Hypothalamus (tissue), 51 donors: ENCODE results near the gene HLA-B.
"Not testable (repeated sequence)": the region's sequence is repeated elsewhere in the genome, so short reads cannot be mapped to it uniquely, and the experiment has no call there.

Experiments used
- DNase-seq, 51 donors: peaks; one replicate each; lab custom pipeline; 2025; lab: John Stamatoyannopoulos, UW

The HLA-B gene

GRCh38 chr6:31356946-31357466 is at the start of gene HLA-B:
Gene HLA-B (minus strand): TSS chr6:31357179. CDS start chr6:31357158, 21 bp downstream.
- peak in 44 of 51 donors; percentile 7 to 82 (median 50) for DNase-seq

DNA sequence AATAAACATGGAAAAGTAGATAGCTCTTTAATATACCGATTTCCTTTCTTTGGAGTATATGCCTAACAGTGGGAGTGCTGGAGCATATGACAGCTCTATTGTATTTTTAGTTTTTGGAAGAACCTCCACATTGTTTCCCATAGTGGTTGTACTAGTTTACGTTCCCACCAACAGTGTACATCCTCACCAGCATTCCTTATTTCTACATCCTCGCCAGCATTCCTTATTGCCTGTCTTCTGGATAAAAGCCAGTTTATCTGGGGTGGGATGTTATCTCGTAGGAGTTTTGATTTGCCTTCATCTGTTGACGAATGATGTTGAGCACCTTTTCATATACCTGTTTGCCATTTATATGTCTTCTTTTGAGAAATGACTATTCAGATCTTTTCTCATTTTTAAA is 49.0 kb upstream of the HLA-B start:
- DNase-seq = no peak

DNA sequence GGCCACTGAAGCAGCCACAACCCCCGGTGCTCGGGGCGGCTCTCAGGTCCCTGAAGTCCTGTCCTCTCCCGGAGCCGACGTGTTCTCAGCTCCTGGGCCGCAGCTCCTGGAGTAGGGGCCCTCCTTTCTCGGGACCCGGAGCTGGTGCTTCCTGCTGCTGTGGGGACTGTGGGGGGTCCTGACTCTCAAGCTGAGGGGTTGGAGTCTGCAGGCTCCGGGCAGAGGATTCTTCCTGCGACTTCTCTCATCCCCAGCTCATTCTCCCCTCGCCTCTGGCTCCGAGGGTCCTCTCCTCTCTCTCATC is 47.0 kb upstream of the HLA-B start:
- peak in 1 of 51 donors; percentile 1 for DNase-seq

DNA sequence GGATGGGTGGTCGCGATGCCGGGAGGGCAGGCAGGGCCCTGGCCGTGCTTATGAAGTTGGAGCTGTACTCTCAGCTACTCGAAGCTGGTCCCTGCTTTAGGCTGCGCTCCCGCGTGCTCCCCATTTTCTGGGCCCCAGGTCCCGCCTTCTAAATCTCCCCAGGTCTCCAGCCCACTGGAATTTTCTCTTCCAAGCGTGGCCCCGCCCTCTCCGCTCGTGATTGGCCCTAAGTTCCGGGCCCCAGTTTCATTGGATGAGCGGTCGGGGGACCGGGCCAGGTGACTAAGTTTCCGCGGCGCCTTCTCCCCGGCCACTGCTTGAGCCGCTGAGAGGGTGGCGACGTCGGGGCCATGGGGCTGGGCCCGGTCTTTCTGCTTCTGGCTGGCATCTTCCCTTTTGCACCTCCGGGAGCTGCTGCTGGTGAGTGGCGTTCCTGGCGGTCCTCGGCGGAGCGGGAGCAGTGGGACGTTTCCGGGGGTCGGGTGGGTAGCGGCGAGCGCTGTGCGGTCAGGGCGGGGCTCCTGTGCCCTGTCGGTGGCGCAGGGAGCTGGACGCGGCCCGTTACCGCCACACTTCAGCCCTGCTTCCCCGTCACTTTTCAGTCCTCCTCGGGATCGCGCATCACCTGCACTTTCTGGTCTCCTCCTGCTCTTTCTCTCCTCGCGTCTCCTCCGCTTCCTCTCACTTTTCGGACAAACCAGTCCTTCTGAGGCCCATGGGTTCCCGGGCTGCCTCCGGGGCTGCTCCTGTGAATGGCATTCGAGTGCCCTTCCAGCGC is 46.5 kb upstream of the HLA-B start, which contains the start of gene MICA:
TSS of gene MICA (plus strand) at position 313 of the 778 bp plus-strand sequence. CDS start at position 351, 38 bp downstream.
- DNase-seq = peak in 48 of 51 donors; percentile 11 to 90 (median 63)

- peak in 3 of 51 donors; percentile 10 to 37 (median 23) for DNase-seq
These were observed 45.6 kb upstream of the HLA-B start for GRCh38 chr6:31402324-31403282.

GRCh38 chr6:31401403-31401802 is 44.4 kb upstream of the HLA-B start:
- no peak for DNase-seq

DNA sequence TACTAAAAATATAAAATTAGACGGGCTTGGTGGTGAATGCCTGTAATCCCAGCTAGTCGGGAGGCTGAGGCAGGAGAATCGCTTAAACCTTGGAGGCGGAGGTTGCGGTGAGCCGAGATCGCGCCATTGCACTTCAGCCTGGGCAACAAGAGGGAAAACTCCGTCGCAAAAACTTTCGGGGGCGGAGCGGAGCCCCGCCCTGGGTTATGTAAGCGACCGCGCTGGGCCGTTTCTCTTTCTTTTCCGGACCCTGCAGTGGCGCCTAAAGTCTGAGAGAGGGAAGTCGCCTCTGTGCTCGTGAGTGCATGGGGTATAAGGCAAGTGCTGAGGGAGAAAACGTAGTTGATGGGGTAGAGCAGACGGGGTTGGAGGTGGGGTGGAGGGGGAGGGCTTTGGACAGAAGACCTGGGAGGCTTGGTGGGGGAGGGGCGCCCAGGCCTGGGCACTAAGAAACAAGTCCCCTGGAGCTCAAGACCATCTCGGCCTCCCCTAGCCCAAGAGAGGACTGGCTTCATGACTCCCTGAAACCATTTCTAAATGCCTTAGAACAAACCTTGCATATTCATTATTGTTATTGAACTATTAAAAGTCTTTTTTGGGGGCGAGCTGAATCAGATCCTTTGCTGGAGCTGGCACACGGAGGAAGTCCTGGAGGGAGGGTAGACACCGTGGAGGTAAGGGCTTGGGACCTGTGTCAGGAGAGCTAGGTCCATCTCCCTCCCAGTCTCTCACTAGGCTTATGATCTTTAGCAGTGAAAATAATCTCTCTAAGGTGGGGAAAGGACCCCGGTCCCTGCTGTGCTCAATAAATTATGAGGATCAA is 43.7 kb upstream of the HLA-B start:
- peak in 38 of 51 donors; percentile 3 to 71 (median 22) for DNase-seq

DNA sequence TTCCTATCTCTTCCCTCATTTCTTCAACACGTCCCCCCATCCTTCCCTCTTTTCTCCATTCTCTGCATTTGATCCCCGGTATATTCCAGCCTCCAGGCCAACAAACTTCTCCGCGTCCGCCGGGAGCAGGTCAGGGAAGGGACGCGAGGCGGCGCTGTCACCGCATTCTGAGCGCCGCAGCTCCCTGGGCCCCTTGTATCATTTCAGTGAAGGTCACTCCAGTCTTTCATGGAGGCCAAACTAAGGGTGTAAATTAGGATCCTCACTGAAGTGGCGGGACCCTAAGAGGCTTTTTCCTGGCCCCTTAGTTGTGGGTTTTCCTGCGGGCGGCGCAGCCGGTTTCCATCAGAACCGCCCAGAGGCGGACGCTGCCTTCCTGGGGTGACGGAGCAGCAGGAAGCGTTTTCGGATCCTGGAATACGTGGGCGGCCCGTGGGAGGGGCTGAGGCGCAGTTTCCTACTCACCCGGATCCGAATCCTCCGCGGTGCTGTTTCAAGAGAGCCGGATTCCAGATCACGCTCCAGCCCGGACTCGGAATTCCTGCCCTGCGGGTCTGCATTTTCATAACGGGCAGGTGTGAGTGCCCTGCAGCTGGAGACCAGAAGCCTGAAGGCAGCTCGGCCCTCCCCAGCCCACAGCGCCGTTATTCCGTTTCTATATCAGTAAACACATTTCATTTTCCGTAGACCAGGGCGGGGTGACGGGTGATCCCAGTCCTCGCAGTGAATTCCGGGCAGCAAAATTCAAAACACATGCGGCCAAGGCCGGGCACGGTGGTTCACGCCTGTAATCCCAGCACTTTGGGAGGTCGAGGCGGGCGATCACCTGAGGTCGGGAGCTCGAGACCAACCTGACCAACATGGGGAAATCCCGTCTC is 42.8 kb upstream of the HLA-B start:
- DNase-seq = peak in 48 of 51 donors; percentile 20 to 83 (median 58)

- DNase-seq = peak in 1 of 51 donors; percentile 1
These were observed 41.0 kb upstream of the HLA-B start for GRCh38 chr6:31397901-31398525.

DNA sequence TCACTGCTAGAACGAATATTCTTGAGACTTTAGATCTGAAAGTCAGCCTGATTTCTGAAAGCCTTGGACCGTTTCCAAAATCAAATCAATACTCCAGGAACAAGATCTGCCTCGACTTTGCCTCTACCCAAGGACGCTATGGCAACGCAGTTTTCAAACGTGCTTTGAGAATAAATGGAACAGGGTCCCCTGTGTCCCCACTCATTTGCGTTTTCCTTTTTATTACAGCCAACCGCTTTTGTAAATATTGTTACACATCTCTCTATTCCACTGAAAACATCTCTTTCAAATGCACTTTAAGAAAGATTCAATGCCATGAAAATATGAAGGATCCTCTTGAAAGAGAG is 40.1 kb upstream of the HLA-B start:
- DNase-seq = not testable (repeated sequence)

DNA sequence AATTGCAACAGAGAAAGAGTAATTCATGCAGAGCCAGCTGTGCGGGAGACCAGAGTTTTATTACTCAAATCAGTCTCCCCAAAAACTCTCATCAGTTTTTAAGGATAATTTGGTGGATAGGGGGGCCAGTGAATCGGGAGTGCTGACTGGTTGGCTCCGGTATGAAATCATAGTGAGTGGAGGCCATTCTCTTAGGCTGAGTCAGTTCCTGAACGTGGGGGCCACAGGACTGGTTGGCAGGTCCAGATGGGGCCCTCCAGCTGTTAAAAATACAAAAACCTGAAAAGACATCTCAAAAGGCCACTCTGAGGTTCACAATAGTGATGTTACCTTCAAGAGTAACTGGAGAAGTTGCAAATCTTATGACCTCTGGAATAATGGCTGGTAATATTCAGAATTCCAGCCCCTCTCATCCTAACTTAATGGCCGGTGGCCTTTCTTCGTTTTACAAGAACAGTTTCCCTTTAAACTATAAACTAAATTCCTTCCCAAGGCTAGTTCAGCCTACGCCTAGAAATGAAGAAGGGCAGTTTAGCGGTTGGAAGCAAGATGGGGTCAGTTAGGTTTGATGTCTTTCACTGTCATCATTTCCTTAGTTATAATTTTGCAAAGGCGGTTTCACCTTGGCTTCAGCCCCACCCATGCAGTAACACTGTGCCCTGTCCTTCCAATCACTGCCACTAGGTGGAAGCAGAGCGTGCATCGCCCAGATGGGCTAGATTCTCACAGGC is 39.6 kb upstream of the HLA-B start:
- DNase-seq = peak in 43 of 51 donors; percentile 2 to 84 (median 57)

- no peak for DNase-seq
These were observed 38.9 kb upstream of the HLA-B start for GRCh38 chr6:31395832-31396231.

DNA sequence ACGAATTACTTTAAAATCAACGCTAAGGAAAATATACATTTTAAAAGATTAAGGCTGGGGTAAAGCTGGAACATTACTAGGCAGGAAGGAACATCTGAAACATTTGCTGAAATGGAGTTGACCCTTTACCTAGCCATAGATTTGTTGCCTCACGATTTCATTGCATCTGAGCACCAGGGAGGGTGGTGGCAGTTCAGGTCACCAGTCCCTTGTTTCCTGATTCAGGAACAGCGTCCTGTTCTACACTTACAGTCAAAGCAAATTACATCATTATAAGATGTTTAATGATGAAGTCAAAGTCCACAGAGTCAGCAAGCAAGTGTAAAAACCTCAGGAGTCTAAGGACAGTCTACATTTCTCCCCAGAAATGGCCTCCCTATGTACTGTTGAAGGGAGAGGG is 37.4 kb upstream of the HLA-B start:
- DNase-seq = no peak

DNA sequence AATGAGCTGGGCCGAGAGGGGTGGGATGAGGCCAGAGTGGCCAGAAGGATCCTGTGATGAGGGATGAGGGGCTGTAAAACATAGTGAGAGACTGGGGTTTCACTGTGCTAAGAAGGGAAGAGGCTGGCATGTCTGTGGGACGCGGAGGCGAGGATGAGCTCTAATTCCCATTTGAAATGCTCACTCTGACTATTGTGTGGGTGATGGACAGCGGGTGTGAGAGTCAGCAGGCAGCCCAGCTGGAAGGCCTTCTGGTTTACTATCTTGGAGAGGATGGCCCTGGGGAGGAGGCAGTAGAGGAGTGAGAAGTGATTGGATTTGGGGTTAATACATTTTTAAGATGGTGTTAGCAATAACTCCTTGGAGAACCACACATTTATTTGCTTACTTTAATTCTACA is 37.0 kb upstream of the HLA-B start:
- peak in 1 of 51 donors; percentile 3 for DNase-seq

DNA sequence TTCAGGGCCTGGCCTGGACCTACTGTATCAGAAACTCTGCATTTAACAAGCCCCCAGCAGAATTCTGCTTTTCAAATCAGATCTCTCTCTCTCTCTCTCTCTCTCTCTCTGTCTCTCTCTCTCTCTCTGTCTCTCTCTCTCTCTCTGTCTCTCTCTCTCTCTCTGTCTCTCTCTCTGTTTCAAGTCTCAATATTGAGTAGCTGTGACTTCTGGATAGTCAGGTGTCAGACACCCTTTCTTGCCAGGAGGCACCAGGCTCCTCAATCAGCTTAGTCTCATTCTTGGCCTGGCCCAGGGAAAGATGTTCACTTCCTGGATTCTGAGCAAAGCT is 32.8 kb upstream of the HLA-B start:
- DNase-seq = not testable (repeated sequence)

GRCh38 chr6:31388916-31389801 is 32.2 kb upstream of the HLA-B start:
- DNase-seq = not testable (repeated sequence)

GRCh38 chr6:31386977-31387376 is 30.0 kb upstream of the HLA-B start:
- no peak for DNase-seq
